Cardiac muscle cell (in vitro differentiated cells and primary cell): Measurements from ENCODE around the gene HBQ1. TPM values are rescaled to one million over a fixed set of nuclear protein-coding genes. Genes with fewer than 3 reads are reported as not detected.
A peak's percentile ranks its signal among the peaks of the same experiment; 100 is the strongest.
"Not testable (repeated sequence)": the region's sequence is repeated elsewhere in the genome, so short reads cannot be mapped to it uniquely, and the experiment has no call there.

Source experiments
- DNase-seq, 2 donors: peaks; one replicate each; pipeline versions ENCODE4 v3.0.0 to v3.0.0-alpha.2; 2010 to 2017; ENCODE audit warnings: low read depth in 1 of 2, low spot score in 1 of 2
- H3K27ac ChIP-seq: fragments of 200-600 bp; sonication (generic); 2 replicates; pipeline ENCODE4 v1.5.1; 2016
- H3K27me3 ChIP-seq: fragments of 200-600 bp; sonication (generic); 2 replicates; pipeline ENCODE4 v1.6.0; 2016; ENCODE audit warnings: control low read depth
- H3K36me3 ChIP-seq: fragments of 200-600 bp; sonication (generic); 2 replicates; pipeline ENCODE4 v1.5.1; 2016; ENCODE audit warnings: control low read depth
- H3K4me1 ChIP-seq: fragments of 200-600 bp; sonication (generic); 2 replicates; pipeline ENCODE4 v1.8.1; 2017; ENCODE audit warnings: low read depth, mild to moderate bottlenecking, mixed run types
- H3K4me3 ChIP-seq: fragments of 200-600 bp; sonication (generic); 2 replicates; pipeline ENCODE4 v1.5.1; 2016; ENCODE audit warnings: mild to moderate bottlenecking
- H3K9me3 ChIP-seq: fragments of 200-600 bp; sonication (generic); 2 replicates; pipeline ENCODE4 v1.5.1; 2017; ENCODE audit warnings: low read depth, mild to moderate bottlenecking, control low read depth
- polyA plus RNA-seq: library from polyadenylated mRNA; unstranded; fragments of >200 nt; fragmentation: Nextera tagmentation; extraction: Ambion mirVana; gene quantifications from 2 replicates; pipeline ENCODE4 v1.2.1, GENCODE V29; 2016
- total RNA-seq: library from RNA; depleted of rRNA; stranded (reverse); fragments of >200 nt; gene quantifications from 2 replicates; pipeline ENCODE4 v1.2.3, GENCODE V29; 2016
- TF ChIP-seq, protein P1 (sequence below): IDR thresholded peaks from 2 replicates; pipeline ENCODE4 v1.5.1; 2012; ENCODE audit warnings: low read depth, mild to moderate bottlenecking, low read length

The HBQ1 gene
- total and polyA plus RNA-seq, 2 experiments from 2014 or later = 0.76 to 2.0 TPM

DNA sequence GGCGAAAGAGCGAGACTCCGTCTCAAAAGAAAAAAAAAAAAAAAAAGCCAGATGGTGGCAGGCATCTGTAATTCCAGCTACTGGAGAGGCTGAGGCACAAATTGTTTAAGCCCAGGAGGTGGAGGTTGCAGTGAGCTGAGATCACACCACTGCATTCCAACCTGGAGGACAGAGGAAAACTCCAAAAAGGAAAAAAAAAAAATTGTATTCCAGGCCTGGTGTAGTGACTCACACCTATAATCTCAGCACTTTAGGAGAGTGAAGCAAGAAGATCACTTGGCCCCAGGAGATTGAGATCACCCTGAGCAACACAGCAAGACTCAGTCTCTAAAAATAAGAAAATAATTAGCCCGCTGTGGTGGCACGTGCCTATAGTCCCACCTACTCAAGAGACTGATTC lies 20.1 kb downstream of the HBQ1 start:
- Histone ChIP-seq H3K27me3 (no peaks in the 10 kb centered on the region), H3K27ac (no peak overlapping the region), H3K4me3 (no peak overlapping the region), H3K4me1 (no peaks in the 10 kb centered on the region), H3K36me3 (peaks cover 62% of the 10 kb centered on the region), H3K9me3 (no peaks in the 10 kb centered on the region)
- peak in 1 of 2 donors; percentile 46 for DNase-seq
- TF ChIP-seq, protein P1, sequence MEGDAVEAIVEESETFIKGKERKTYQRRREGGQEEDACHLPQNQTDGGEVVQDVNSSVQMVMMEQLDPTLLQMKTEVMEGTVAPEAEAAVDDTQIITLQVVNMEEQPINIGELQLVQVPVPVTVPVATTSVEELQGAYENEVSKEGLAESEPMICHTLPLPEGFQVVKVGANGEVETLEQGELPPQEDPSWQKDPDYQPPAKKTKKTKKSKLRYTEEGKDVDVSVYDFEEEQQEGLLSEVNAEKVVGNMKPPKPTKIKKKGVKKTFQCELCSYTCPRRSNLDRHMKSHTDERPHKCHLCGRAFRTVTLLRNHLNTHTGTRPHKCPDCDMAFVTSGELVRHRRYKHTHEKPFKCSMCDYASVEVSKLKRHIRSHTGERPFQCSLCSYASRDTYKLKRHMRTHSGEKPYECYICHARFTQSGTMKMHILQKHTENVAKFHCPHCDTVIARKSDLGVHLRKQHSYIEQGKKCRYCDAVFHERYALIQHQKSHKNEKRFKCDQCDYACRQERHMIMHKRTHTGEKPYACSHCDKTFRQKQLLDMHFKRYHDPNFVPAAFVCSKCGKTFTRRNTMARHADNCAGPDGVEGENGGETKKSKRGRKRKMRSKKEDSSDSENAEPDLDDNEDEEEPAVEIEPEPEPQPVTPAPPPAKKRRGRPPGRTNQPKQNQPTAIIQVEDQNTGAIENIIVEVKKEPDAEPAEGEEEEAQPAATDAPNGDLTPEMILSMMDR = no peak

- peak in 1 of 2 donors; percentile 9 for DNase-seq
- TF ChIP-seq, protein P1 = no peak
- no peaks in the 10 kb centered on the region for H3K9me3 ChIP-seq
- H3K27ac ChIP-seq = no peak overlapping the region
- no peaks in the 10 kb centered on the region for H3K4me1 ChIP-seq
- no peak overlapping the region for H3K4me3 ChIP-seq
- no peaks in the 10 kb centered on the region for H3K27me3 ChIP-seq
- H3K36me3 ChIP-seq = peaks cover 68% of the 10 kb centered on the region
These were observed 23.0 kb downstream of the HBQ1 start for GRCh38 chr16:203246-203645.

DNA sequence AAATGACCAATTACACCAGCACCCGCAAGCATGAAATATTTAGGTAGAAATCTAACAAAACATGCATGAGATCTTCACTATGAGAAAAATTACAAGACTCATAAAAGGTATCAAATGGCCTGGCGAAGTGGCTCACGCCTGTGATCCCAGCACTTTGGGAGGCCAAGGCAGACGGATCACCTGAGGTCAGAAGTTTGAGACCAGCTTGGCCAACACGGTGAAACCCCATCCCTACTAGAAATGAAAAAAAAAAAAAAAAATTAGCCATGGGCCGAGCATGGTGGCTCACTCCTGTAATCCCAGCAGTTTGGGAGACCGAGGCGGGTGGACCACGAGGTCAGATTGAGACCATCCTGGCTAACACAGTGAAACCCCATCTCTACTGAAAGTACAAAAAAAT lies 23.8 kb downstream of the HBQ1 start:
- H3K27ac ChIP-seq, DNase-seq, H3K4me3 ChIP-seq, H3K27me3 ChIP-seq, H3K4me1 ChIP-seq, H3K9me3 ChIP-seq: not testable (repeated sequence)
- H3K36me3 ChIP-seq = peaks cover 67% of the 10 kb centered on the region

- not testable (repeated sequence) for H3K4me3 ChIP-seq, H3K27me3 ChIP-seq, H3K4me1 ChIP-seq, H3K9me3 ChIP-seq, H3K27ac ChIP-seq, DNase-seq
- H3K36me3 ChIP-seq = peaks cover 62% of the 10 kb centered on the region
These were observed 29.1 kb downstream of the HBQ1 start for GRCh38 chr16:209359-209758.

- H3K4me3 ChIP-seq, H3K4me1 ChIP-seq, DNase-seq, H3K9me3 ChIP-seq, H3K27me3 ChIP-seq: not testable (repeated sequence)
- peaks cover 52% of the 10 kb centered on the region for H3K36me3 ChIP-seq
- H3K27ac ChIP-seq = peak overlapping the region; percentile 39
These were observed 31.4 kb downstream of the HBQ1 start for GRCh38 chr16:211631-212180.

DNA sequence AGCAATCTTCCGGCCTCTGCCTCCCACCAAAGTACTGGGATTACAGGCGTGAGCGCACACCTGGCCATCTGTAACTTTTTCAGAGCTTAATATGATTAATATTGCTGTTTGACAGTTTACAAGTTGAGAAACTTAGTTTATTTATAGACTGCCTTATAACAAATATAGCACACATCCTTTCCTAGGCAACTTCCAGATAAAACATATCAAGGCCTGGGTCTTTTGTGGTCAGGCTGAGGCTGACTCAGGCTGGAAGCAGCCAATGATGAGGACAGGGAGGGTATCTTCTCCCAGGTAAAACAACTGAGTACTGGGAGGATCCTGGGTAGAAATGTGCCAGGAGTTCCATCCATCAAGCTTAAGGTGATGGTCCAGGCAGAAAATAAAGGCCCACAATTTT lies 32.7 kb downstream of the HBQ1 start:
- Histone ChIP-seq H3K4me3 (no peak overlapping the region), H3K4me1 (no peaks in the 10 kb centered on the region), H3K9me3 (no peaks in the 10 kb centered on the region), H3K36me3 (peaks cover 49% of the 10 kb centered on the region), H3K27ac (no peak overlapping the region), H3K27me3 (no peaks in the 10 kb centered on the region)
- TF ChIP-seq, protein P1 = no peak
- peak in 1 of 2 donors; percentile 7 for DNase-seq

GRCh38 chr16:220021-220420 lies 39.8 kb downstream of the HBQ1 start:
- no peaks in the 10 kb centered on the region for H3K9me3 ChIP-seq
- no peak overlapping the region for H3K4me3 ChIP-seq
- no peaks in the 10 kb centered on the region for H3K27me3 ChIP-seq
- H3K4me1 ChIP-seq = no peaks in the 10 kb centered on the region
- DNase-seq = no peak
- TF ChIP-seq, protein P1 = no peak
- no peak overlapping the region for H3K27ac ChIP-seq
- H3K36me3 ChIP-seq = peaks cover 42% of the 10 kb centered on the region
